HEK293 (cell line): Measurements from ENCODE around the gene CAPN5.

Experiments used
- GLIS1 ChIP-seq: fragments of 450-650 bp; formaldehyde crosslinking; IDR thresholded peaks from 2 replicates; pipeline ENCODE4 v1.5.1; 2016; ENCODE audit warnings: missing biosample characterization, missing genetic modification characterization
- MEIS1 ChIP-seq: sonication (generic); formaldehyde crosslinking; IDR thresholded peaks from 2 replicates; pipeline ENCODE4 v1.8.1; 2022; ENCODE audit warnings: missing genetic modification reagents, mild to moderate bottlenecking, borderline replicate concordance
- OSR2 ChIP-seq: fragments of 450-650 bp; formaldehyde crosslinking; IDR thresholded peaks from 2 replicates; pipeline ENCODE4 v1.5.1; 2016; ENCODE audit warnings: missing biosample characterization, missing genetic modification characterization
- RBAK ChIP-seq: fragments of 450-650 bp; formaldehyde crosslinking; IDR thresholded peaks from 2 replicates; pipeline ENCODE4 v1.5.1; 2016; ENCODE audit warnings: missing biosample characterization, missing genetic modification characterization
- TRIM28 ChIP-seq: IDR thresholded peaks from 2 replicates; pipeline ENCODE4 v1.6.1; 2011; ENCODE audit warnings: low read length, control low read depth, borderline replicate concordance
- ZEB2 ChIP-seq: fragments of 450-650 bp; formaldehyde crosslinking; IDR thresholded peaks from 2 replicates; pipeline ENCODE4 v1.5.1; 2016; ENCODE audit warnings: missing biosample characterization, missing genetic modification characterization
- ZIC2 ChIP-seq: fragments of 450-650 bp; formaldehyde crosslinking; IDR thresholded peaks from 2 replicates; pipeline ENCODE4 v1.5.1; 2016; ENCODE audit warnings: missing biosample characterization, missing genetic modification characterization
- ZNF10 ChIP-seq: fragments of 450-650 bp; formaldehyde crosslinking; IDR thresholded peaks from 2 replicates; pipeline ENCODE4 v1.5.1; 2017; ENCODE audit warnings: missing biosample characterization, missing genetic modification characterization
- ZNF121 ChIP-seq: fragments of 450-650 bp; formaldehyde crosslinking; IDR thresholded peaks from 2 replicates; pipeline ENCODE4 v1.5.1; 2016; ENCODE audit warnings: missing biosample characterization, missing genetic modification characterization
- ZNF394 ChIP-seq: fragments of 450-650 bp; formaldehyde crosslinking; IDR thresholded peaks from 2 replicates; pipeline ENCODE4 v1.5.1; 2016; ENCODE audit warnings: missing biosample characterization, missing genetic modification characterization, mild to moderate bottlenecking, moderate library complexity, borderline replicate concordance
- ZNF423 ChIP-seq: fragments of 450-650 bp; formaldehyde crosslinking; IDR thresholded peaks from 2 replicates; pipeline ENCODE4 v1.5.1; 2016; ENCODE audit warnings: missing biosample characterization, missing genetic modification characterization
- ZNF433 ChIP-seq: fragments of 450-650 bp; formaldehyde crosslinking; IDR thresholded peaks from 2 replicates; pipeline ENCODE4 v1.5.1; 2016; ENCODE audit warnings: missing biosample characterization, missing genetic modification characterization, low read depth
- TF ChIP-seq, protein P1 (sequence below): fragments of 450-650 bp; formaldehyde crosslinking; IDR thresholded peaks from 2 replicates; pipeline ENCODE4 v1.5.1; 2016; ENCODE audit warnings: missing biosample characterization, missing genetic modification characterization, borderline replicate concordance
- TF ChIP-seq, protein P2 (sequence below): fragments of 450-650 bp; formaldehyde crosslinking; IDR thresholded peaks from 2 replicates; pipeline ENCODE4 v1.5.1; 2016; ENCODE audit warnings: missing biosample characterization, missing genetic modification characterization
- TF ChIP-seq, protein P3 (sequence below): fragments of 450-650 bp; formaldehyde crosslinking; IDR thresholded peaks from 2 replicates; pipeline ENCODE4 v1.5.1; 2016; ENCODE audit warnings: missing biosample characterization, missing genetic modification characterization
- TF ChIP-seq, protein P4 (sequence below): fragments of 450-650 bp; formaldehyde crosslinking; IDR thresholded peaks from 2 replicates; pipeline ENCODE4 v1.5.1; 2016; ENCODE audit warnings: missing biosample characterization, missing genetic modification characterization, low read depth

Gene CAPN5

DNA sequence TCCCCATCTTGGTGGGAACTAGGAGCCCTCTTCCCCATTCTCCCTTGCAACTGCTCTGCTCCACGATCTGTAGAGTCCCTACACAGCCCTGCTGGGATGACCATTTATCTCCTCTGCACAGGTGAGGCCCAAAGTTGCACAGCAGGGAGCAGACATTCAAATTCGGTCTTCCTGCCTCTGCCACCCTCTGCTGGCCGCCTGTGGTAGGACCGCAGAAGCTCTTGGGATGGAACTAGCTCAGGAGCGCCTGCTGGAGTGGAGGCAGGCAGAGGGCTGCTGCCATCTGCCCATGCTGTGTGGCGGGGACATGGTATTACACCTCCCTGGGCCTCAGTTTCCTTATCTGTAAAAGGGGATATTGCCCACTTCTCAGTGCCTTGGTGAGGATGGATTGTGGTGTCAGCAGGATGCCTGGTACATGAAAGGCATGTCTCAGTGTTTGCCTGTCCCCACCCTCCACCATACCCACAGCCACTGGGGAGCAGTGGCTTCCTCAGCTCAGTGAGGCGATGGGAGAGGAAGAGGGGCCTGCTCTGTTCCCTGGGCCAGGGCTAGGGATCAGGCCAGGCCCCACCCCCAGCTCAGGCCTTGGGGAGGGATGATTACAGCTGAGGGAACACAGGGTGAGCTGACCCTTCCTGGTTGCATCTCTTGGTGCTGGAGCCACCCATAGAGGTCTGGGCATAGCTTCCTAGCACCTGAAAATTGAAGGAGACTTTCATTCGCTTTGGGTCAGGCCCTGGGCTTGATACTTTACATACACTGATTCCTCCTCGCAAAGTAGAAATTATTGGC, 24.6 kb downstream of the CAPN5 start (continued):
- TF ChIP-seq, protein P1, sequence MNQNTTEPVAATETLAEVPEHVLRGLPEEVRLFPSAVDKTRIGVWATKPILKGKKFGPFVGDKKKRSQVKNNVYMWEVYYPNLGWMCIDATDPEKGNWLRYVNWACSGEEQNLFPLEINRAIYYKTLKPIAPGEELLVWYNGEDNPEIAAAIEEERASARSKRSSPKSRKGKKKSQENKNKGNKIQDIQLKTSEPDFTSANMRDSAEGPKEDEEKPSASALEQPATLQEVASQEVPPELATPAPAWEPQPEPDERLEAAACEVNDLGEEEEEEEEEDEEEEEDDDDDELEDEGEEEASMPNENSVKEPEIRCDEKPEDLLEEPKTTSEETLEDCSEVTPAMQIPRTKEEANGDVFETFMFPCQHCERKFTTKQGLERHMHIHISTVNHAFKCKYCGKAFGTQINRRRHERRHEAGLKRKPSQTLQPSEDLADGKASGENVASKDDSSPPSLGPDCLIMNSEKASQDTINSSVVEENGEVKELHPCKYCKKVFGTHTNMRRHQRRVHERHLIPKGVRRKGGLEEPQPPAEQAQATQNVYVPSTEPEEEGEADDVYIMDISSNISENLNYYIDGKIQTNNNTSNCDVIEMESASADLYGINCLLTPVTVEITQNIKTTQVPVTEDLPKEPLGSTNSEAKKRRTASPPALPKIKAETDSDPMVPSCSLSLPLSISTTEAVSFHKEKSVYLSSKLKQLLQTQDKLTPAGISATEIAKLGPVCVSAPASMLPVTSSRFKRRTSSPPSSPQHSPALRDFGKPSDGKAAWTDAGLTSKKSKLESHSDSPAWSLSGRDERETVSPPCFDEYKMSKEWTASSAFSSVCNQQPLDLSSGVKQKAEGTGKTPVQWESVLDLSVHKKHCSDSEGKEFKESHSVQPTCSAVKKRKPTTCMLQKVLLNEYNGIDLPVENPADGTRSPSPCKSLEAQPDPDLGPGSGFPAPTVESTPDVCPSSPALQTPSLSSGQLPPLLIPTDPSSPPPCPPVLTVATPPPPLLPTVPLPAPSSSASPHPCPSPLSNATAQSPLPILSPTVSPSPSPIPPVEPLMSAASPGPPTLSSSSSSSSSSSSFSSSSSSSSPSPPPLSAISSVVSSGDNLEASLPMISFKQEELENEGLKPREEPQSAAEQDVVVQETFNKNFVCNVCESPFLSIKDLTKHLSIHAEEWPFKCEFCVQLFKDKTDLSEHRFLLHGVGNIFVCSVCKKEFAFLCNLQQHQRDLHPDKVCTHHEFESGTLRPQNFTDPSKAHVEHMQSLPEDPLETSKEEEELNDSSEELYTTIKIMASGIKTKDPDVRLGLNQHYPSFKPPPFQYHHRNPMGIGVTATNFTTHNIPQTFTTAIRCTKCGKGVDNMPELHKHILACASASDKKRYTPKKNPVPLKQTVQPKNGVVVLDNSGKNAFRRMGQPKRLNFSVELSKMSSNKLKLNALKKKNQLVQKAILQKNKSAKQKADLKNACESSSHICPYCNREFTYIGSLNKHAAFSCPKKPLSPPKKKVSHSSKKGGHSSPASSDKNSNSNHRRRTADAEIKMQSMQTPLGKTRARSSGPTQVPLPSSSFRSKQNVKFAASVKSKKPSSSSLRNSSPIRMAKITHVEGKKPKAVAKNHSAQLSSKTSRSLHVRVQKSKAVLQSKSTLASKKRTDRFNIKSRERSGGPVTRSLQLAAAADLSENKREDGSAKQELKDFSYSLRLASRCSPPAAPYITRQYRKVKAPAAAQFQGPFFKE (tag by site-specific recombination), result no peak
- TF ChIP-seq TRIM28, result no peak
- no peak for TF ChIP-seq ZNF433
- 0 out of 2 replicates have a peak, but pooled peaks have one; percentile 30 for TF ChIP-seq ZEB2 (tag by site-specific recombination)
- TF ChIP-seq, protein P2, sequence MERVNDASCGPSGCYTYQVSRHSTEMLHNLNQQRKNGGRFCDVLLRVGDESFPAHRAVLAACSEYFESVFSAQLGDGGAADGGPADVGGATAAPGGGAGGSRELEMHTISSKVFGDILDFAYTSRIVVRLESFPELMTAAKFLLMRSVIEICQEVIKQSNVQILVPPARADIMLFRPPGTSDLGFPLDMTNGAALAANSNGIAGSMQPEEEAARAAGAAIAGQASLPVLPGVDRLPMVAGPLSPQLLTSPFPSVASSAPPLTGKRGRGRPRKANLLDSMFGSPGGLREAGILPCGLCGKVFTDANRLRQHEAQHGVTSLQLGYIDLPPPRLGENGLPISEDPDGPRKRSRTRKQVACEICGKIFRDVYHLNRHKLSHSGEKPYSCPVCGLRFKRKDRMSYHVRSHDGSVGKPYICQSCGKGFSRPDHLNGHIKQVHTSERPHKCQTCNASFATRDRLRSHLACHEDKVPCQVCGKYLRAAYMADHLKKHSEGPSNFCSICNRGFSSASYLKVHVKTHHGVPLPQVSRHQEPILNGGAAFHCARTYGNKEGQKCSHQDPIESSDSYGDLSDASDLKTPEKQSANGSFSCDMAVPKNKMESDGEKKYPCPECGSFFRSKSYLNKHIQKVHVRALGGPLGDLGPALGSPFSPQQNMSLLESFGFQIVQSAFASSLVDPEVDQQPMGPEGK (tag by site-specific recombination), result no peak
- no peak for TF ChIP-seq ZNF423 (tag by site-specific recombination)
- 0 out of 2 replicates have a peak, but pooled peaks have one; percentile 11 for TF ChIP-seq ZNF121
- no peak for TF ChIP-seq GLIS1 (tag by site-specific recombination)
- TF ChIP-seq RBAK (tag by site-specific recombination), result no peak
- TF ChIP-seq MEIS1 (CRISPR knock-in tag), result no peak
- TF ChIP-seq ZNF10 (tag by site-specific recombination), result peak; percentile 53; the same call in 1 of the 2 replicates
- TF ChIP-seq ZIC2 (tag by site-specific recombination), result no peak
- no peak for TF ChIP-seq ZNF394
- TF ChIP-seq, protein P3, sequence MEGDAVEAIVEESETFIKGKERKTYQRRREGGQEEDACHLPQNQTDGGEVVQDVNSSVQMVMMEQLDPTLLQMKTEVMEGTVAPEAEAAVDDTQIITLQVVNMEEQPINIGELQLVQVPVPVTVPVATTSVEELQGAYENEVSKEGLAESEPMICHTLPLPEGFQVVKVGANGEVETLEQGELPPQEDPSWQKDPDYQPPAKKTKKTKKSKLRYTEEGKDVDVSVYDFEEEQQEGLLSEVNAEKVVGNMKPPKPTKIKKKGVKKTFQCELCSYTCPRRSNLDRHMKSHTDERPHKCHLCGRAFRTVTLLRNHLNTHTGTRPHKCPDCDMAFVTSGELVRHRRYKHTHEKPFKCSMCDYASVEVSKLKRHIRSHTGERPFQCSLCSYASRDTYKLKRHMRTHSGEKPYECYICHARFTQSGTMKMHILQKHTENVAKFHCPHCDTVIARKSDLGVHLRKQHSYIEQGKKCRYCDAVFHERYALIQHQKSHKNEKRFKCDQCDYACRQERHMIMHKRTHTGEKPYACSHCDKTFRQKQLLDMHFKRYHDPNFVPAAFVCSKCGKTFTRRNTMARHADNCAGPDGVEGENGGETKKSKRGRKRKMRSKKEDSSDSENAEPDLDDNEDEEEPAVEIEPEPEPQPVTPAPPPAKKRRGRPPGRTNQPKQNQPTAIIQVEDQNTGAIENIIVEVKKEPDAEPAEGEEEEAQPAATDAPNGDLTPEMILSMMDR (tag by site-specific recombination), result peak; percentile 74; the same call in 1 of the 2 replicates
- no peak for TF ChIP-seq OSR2 (tag by site-specific recombination)
- TF ChIP-seq, protein P4, sequence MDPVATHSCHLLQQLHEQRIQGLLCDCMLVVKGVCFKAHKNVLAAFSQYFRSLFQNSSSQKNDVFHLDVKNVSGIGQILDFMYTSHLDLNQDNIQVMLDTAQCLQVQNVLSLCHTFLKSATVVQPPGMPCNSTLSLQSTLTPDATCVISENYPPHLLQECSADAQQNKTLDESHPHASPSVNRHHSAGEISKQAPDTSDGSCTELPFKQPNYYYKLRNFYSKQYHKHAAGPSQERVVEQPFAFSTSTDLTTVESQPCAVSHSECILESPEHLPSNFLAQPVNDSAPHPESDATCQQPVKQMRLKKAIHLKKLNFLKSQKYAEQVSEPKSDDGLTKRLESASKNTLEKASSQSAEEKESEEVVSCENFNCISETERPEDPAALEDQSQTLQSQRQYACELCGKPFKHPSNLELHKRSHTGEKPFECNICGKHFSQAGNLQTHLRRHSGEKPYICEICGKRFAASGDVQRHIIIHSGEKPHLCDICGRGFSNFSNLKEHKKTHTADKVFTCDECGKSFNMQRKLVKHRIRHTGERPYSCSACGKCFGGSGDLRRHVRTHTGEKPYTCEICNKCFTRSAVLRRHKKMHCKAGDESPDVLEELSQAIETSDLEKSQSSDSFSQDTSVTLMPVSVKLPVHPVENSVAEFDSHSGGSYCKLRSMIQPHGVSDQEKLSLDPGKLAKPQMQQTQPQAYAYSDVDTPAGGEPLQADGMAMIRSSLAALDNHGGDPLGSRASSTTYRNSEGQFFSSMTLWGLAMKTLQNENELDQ (tag by site-specific recombination), result no peak
- TF ChIP-seq, all 188 proteins: peak for 6
